B cell (primary cell): Measurements from ENCODE around the gene TMBIM6. TPM values are rescaled to one million over a fixed set of nuclear protein-coding genes. Genes with fewer than 3 reads are reported as not detected.

Source experiments
- ATAC-seq: fragments of 200-7000 bp; cut with Tn5 transposase; one replicate; pipeline ENCODE4 v1.10.0; 2021; ENCODE audit warnings: low read depth, mild to moderate bottlenecking, moderate number of reproducible peaks, moderate library complexity
- CTCF ChIA-PET: fragments of 350-600 bp; sonication (Branson Sonifier 250); formaldehyde crosslinking; loops from one replicate; lab custom pipeline; 2021; ENCODE audit warnings: antibody characterized with exemption, inconsistent platforms; lab: Charles Lee
- POLR2A ChIA-PET: fragments of 350-600 bp; sonication (Branson Sonifier 250); formaldehyde crosslinking; loops from one replicate; lab custom pipeline; 2021; ENCODE audit warnings: antibody characterized with exemption; lab: Charles Lee
- DNase-seq: peaks from one replicate; pipeline ENCODE4 v3.0.0; 2013
- H2AFZ ChIP-seq: 2 replicates; pipeline ENCODE4 v1.6.1; 2012; ENCODE audit warnings: mild to moderate bottlenecking, low read depth, low read length; ENCODE audit not compliant: insufficient read depth, poor library complexity, severe bottlenecking
- H3K27ac ChIP-seq, 2 donors: 1 replicate in 1 of 2; 2 replicates in 1 of 2; pipeline ENCODE4 v1.5.1; 2012 to 2013; ENCODE audit warnings: low read length in 2 of 2, mild to moderate bottlenecking in 2 of 2, moderate library complexity in 1 of 2
- H3K27me3 ChIP-seq, 4 experiments: fragments of 200-600 bp in 1 of 4; sonication (generic) in 1 of 4; replicated peaks in 1 of 4; 1 replicate in 2 of 4; 2 replicates in 2 of 4; pipeline versions ENCODE4 v1.6.1 to v1.7.0; 2013 to 2016; ENCODE audit warnings: low read length in 3 of 4, mild to moderate bottlenecking in 2 of 4, mixed read lengths in 1 of 4, moderate library complexity in 1 of 4; ENCODE audit not compliant: insufficient read depth in 4 of 4, control insufficient read depth in 3 of 4; ENCODE audit errors: control extremely low read depth in 1 of 4
- H3K36me3 ChIP-seq, 2 experiments: replicated peaks in 1 of 2; 1 replicate in 1 of 2; 2 replicates in 1 of 2; pipeline versions ENCODE4 v1.6.1 to v1.7.1; 2013; ENCODE audit warnings: low read length in 1 of 2; ENCODE audit not compliant: insufficient read depth in 2 of 2, control insufficient read depth in 1 of 2; ENCODE audit errors: control extremely low read depth in 1 of 2, extremely low read depth in 1 of 2
- H3K4me1 ChIP-seq, 2 donors: fragments of 200-600 bp in 1 of 2; sonication (generic) in 1 of 2; 1 replicate in 1 of 2; 2 replicates in 1 of 2; pipeline versions ENCODE4 v1.5.1 to v1.6.1; 2013 to 2017; ENCODE audit warnings: low read length in 2 of 2; ENCODE audit not compliant: control insufficient read depth in 2 of 2, insufficient read depth in 2 of 2
- H3K4me2 ChIP-seq: replicated peaks from 2 replicates; pipeline ENCODE3; 2012; ENCODE audit warnings: mild to moderate bottlenecking, low read depth, low read length; ENCODE audit not compliant: poor library complexity, severe bottlenecking
- H3K4me3 ChIP-seq, 5 experiments: fragments of 200-600 bp in 1 of 5; sonication (generic) in 1 of 5; 1 replicate in 3 of 5; 2 replicates in 2 of 5; pipeline versions ENCODE4 v1.5.1 to v1.7.0; 2011 to 2016; ENCODE audit warnings: low read length in 4 of 5, mild to moderate bottlenecking in 4 of 5, low read depth in 2 of 5, control low read depth in 1 of 5, moderate library complexity in 1 of 5; ENCODE audit not compliant: insufficient read depth in 1 of 5; ENCODE audit errors: control extremely low read depth in 1 of 5, extremely low read depth in 1 of 5
- H3K79me2 ChIP-seq: fragments of 200-600 bp; sonication (generic); one replicate; pipeline ENCODE4 v1.6.0; 2016; ENCODE audit warnings: low read length; ENCODE audit not compliant: control insufficient read depth, insufficient read depth
- H3K9ac ChIP-seq: fragments of 200-600 bp; sonication (generic); 2 replicates; pipeline ENCODE4 v1.6.1; 2017; ENCODE audit warnings: mild to moderate bottlenecking, low read length, moderate library complexity
- H3K9me3 ChIP-seq, 3 donors: one replicate each; pipeline versions ENCODE4 v1.6.1 to v1.7.1; 2013; ENCODE audit warnings: low read length in 2 of 3; ENCODE audit not compliant: control insufficient read depth in 2 of 3, insufficient read depth in 1 of 3; ENCODE audit errors: control extremely low read depth in 1 of 3
- H4K20me1 ChIP-seq: 2 replicates; pipeline ENCODE4 v1.6.0; 2012; ENCODE audit warnings: mild to moderate bottlenecking, low read length; ENCODE audit not compliant: insufficient read depth, control insufficient read depth, poor library complexity, severe bottlenecking
- H3K27ac Mint-ChIP-seq: one replicate; pipeline ENCODE4 v1.8.0; 2021; ENCODE audit warnings: mixed read lengths
- H3K27me3 Mint-ChIP-seq: one replicate; pipeline ENCODE4 v1.8.0; 2021; ENCODE audit warnings: mixed read lengths
- H3K4me1 Mint-ChIP-seq: one replicate; pipeline ENCODE4 v1.8.0; 2021; ENCODE audit warnings: mixed read lengths
- H3K4me3 Mint-ChIP-seq: one replicate; pipeline ENCODE4 v1.8.0; 2021; ENCODE audit warnings: mixed read lengths
- H3K9me3 Mint-ChIP-seq: one replicate; pipeline ENCODE4 v1.8.0; 2022; ENCODE audit warnings: mixed read lengths; ENCODE audit not compliant: insufficient read depth
- EZH2 ChIP-seq: IDR thresholded peaks from 2 replicates; pipeline ENCODE4 v1.6.1; 2012; ENCODE audit warnings: borderline replicate concordance, low read depth, mild to moderate bottlenecking, moderate library complexity, low read length; ENCODE audit not compliant: insufficient read depth, poor library complexity, severe bottlenecking
- WGBS: methylation state at CpG from one replicate; pipeline ENCODE4 v1.1.5; 2013; ENCODE audit warnings: missing lambda C conversion rate; ENCODE audit not compliant: insufficient coverage; 5-methylcytosine and 5-hydroxymethylcytosine counted together
- intact Hi-C: fragments of 100-400 bp; cut with micrococcal nuclease; formaldehyde crosslinking; loops from one replicate; pipeline ENCODE4 v1.10.0; 2022
- polyA plus RNA-seq: library from polyadenylated mRNA; depleted of rRNA; stranded (reverse); fragments of >200 nt; gene quantifications from 2 replicates; pipeline ENCODE4 v1.2.3, GENCODE V29; 2012
- total RNA-seq, 2 donors: library from RNA; stranded (reverse); fragments of 120-200 nt in 1 of 2; gene quantifications; 1 replicate in 1 of 2; 2 replicates in 1 of 2; pipeline versions ENCODE4 v1.2.3 to v1.2.4, GENCODE V29; 2013 to 2022
- TF ChIP-seq, protein P1 (sequence below): fragments of 200-600 bp; IDR thresholded peaks from one replicate; pipeline ENCODE4 v1.8.0; 2022; ENCODE audit warnings: antibody characterized with exemption, mild to moderate bottlenecking

Gene TMBIM6
- total and polyA plus RNA-seq, 2 donors (not counting 1 experiment from before 2014, with no cell fraction given) = 178 to 336 TPM

DNA sequence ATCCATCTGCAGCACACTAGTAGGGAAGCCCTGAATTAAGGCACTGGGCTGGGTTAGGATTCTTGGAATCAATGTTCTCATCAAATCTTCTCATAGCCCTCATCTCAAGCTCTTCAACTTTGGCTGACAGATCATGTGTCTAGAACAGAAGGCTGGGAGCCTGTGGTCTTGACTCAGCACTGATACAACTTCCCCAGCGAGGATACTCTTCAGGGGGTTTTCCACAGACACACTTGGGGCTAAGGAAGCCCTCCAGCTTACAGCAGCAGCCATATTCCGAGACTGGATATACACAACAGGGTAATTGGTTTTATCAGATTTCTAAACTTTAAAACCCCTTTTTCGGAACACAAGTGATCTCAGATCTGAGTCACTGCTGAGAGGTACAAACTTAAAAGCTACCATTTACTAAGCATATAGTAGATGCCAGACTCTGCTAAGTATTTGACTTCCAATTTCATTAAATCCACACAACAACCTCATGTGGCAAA lies 37.7 kb upstream of the TMBIM6 start:
- H3K9me3 Mint-ChIP-seq = no peaks in the 10 kb centered on the region
- Histone ChIP-seq H3K9me3 (no peaks in the 10 kb centered on the region), H3K36me3 (no peaks in the 10 kb centered on the region), H3K79me2 (peaks cover 91% of the 10 kb centered on the region), H3K9ac (no peak overlapping the region), H3K4me2 (peak overlapping the region; percentile 44), H3K4me1 (peaks cover 64 to 82% of the 10 kb centered on the region in 2 donors), H3K27me3 (no peaks in the 10 kb centered on the region), H3K27ac (peak overlapping the region in 1 of 2 donors; percentile 57), H4K20me1 (peaks cover 8% of the 10 kb centered on the region), H2AFZ (no peak overlapping the region), H3K4me3 (no peak overlapping the region)
- TF ChIP-seq EZH2 = no peak
- TF ChIP-seq, protein P1, sequence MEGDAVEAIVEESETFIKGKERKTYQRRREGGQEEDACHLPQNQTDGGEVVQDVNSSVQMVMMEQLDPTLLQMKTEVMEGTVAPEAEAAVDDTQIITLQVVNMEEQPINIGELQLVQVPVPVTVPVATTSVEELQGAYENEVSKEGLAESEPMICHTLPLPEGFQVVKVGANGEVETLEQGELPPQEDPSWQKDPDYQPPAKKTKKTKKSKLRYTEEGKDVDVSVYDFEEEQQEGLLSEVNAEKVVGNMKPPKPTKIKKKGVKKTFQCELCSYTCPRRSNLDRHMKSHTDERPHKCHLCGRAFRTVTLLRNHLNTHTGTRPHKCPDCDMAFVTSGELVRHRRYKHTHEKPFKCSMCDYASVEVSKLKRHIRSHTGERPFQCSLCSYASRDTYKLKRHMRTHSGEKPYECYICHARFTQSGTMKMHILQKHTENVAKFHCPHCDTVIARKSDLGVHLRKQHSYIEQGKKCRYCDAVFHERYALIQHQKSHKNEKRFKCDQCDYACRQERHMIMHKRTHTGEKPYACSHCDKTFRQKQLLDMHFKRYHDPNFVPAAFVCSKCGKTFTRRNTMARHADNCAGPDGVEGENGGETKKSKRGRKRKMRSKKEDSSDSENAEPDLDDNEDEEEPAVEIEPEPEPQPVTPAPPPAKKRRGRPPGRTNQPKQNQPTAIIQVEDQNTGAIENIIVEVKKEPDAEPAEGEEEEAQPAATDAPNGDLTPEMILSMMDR = no peak
- intact Hi-C loops = loop anchor here (2.0 kb wide), 1 partner anchor 15 kb away; no protein-coding TSS in a partner anchor
- H3K27ac Mint-ChIP-seq = peak overlapping the region; percentile 42
- DNase-seq (peak; percentile 72), ATAC-seq (no peak)
- peak overlapping the region; percentile 55 for H3K4me3 Mint-ChIP-seq
- CTCF ChIA-PET = interaction anchor here (0.8 to 13.2 kb wide), 14 partner anchors 12 to 161 kb away, joined by 3 to 372 read pairs (median 4); partner anchors contain the start of gene TMBIM6
- POLR2A ChIA-PET = interaction anchor here (1.2 to 2.5 kb wide), 8 partner anchors 30 to 55 kb away, joined by 3 to 10 read pairs (median 6); partner anchors contain the start of gene TMBIM6
- H3K27me3 Mint-ChIP-seq = no peaks in the 10 kb centered on the region
- WGBS = 83% methylated on average over 1 of the region's 3 CpGs
- peaks cover 71% of the 10 kb centered on the region for H3K4me1 Mint-ChIP-seq

DNA sequence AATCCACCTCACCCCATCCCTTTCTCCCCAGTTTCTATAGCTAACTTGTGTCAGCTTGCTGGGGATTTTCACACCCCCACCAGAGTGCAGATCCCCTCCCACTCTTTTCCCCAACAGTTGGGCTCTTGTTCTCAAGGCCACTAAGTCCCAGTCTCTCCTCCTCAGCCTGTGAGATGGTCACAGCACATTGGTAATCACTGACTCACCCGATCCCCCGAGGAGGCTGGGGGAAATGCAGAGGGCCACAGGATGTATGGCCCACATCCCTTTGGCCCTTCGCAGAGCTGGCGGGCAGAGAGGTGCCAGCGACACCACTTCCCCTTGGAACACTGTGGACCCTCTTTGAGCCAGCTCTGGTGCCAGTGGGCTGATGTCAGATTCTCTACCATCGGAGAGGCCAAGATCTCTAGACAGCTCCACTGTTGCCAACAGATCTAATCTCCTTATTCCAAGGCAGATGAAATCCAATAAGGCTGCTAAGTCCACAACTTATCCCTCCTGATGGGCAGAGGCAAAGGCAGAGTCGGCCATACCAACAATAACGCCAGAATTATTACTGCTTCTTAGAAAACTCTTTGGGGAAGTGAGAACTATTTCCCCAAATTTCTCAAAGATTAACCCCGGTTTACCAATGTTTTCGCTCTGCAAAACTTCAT lies 35.8 kb upstream of the TMBIM6 start:
- H3K27ac ChIP-seq = peak overlapping the region; percentile 7 to 88
- CTCF ChIA-PET = interaction anchor here (0.6 to 13.2 kb wide), 10 partner anchors 8 to 191 kb away, joined by 3 to 372 read pairs (median 22); partner anchors contain the start of gene TMBIM6

More for the DNA sequence above, 35.8 kb upstream of the TMBIM6 start:
- peak; percentile 53 for DNase-seq
- no peaks in the 10 kb centered on the region for H3K36me3 ChIP-seq
- peak overlapping the region; percentile 81 for H3K9ac ChIP-seq
- 9% methylated on average over 8 of the region's 10 CpGs for WGBS
- TF ChIP-seq, protein P1 = no peak
- TF ChIP-seq EZH2 = no peak
- Mint-ChIP-seq H3K4me3 (peak overlapping the region; percentile 97), H3K27me3 (no peaks in the 10 kb centered on the region), H3K27ac (peak overlapping the region; percentile 94), H3K4me1 (peaks cover 57% of the 10 kb centered on the region), H3K9me3 (no peaks in the 10 kb centered on the region)
- POLR2A ChIA-PET = interaction anchor here (1.4 to 2.4 kb wide), 6 partner anchors 25 to 83 kb away, joined by 3 to 20 read pairs (median 7); partner anchors contain the start of genes PRPF40B and TMBIM6
- H3K4me3 ChIP-seq = peak overlapping the region; percentile 47 to 89 (median 84)
- ATAC-seq = no peak
- H2AFZ ChIP-seq = peak overlapping the region; percentile 82
- H3K27me3 ChIP-seq = no peaks in the 10 kb centered on the region
- peak overlapping the region; percentile 84 for H3K4me2 ChIP-seq
- H3K9me3 ChIP-seq = no peaks in the 10 kb centered on the region
- H4K20me1 ChIP-seq = no peaks in the 10 kb centered on the region
- intact Hi-C loops = loop anchor here (2.0 to 5.0 kb wide), 4 partner anchors 35 to 167 kb away; partner anchors contain the start of gene KCNH3
- peaks cover 45 to 63% of the 10 kb centered on the region in 2 donors for H3K4me1 ChIP-seq
- H3K79me2 ChIP-seq = peaks cover 72% of the 10 kb centered on the region
